DMS 273 treated with DMSO at 0.1 percent for 48 hours (cell line): ENCODE results near the gene CASZ1.

Experiments
- DNase-seq: peaks from one replicate; lab custom pipeline; 2025; lab: John Stamatoyannopoulos, UW

CASZ1 gene

DNA sequence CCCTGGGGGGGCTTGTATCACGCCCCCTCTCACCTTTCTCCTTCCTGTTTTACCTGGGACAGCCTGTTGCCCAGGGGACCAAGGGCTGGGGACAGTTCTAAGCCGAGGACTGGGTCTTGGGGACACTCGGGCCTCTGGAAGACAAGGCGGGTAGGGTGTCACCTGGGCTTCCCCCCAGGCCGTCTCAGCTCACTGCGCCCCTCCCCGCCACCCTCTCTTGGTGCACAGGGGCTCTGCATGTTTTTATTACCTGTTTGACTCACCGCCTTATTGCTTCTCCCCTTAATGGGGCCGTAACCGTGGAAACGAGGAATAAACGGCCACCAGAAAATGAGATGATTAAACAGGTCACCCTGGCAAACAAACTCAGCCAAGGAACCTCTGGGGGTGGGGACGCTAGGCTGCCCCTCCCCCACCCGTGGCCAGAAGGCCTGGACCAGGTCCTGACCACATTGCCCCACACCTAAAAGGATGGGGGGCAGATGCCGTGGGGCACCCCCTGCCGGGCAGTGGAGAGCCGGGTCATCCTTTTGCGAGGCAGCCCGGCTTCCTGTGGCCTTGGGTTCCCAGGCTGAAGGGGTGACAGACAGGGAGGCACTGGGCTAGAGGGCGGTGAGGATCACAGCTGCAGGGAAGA is 109.9 kb downstream of the CASZ1 start:
- DNase-seq: no peak

DNA sequence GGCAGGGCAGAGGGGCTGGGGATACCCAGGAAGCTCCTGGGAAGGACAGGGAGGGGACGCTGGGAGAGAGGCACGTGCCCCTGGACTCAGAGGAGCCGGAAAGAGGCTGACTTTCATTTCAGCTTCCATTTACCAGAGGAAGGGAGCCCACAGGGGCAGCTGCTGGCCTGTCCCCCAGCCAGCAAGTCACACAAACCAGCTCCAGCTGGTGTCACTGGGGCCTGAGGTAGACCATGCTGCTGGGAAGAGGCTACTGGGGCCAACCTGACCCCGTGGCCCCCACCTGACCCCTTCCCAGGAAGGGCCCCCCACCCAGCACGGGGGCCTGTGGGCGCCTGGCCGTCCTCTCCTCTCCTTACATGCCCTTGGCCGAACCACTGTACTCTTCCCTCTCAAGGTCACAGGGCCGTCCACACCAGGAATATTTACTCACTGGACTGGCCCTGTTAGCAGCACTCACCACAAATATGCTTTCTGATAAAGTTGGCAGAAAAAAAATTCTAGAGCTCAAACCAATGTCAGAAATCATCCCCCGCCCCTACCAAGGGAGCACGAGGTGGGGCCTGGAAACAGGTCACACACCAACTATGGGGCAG is 110.5 kb downstream of the CASZ1 start:
- DNase-seq: no peak

DNA sequence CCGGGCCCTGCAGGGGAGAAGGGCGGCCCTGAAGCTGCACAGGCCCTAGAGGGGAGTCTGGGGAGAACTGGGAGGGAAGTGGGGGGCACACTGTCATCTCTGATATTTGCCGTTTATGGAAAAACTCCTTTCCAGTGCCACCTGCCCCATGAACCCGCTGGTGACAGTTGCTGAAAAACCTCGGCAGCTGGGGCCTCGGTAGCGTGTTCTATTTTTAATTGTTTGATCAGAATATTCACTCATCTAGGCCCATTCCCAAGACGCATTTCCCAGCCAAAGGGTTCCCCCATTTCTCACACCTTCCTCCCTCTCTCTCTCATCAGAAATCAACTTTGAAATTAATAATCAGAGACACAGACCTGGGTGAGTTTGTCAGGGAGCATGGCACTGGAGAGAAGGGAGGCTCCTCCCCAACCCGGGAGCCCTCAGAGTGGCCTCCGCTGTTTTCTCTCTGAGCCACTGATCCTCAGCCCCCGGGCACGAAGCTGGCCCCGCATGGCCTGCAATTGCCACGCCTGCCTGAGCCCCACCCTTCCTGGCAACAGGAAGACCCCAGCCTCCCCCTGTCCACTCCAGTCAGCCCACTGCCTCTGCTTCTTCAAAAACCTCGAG is 111.1 kb downstream of the CASZ1 start:
- DNase-seq: no peak

DNA sequence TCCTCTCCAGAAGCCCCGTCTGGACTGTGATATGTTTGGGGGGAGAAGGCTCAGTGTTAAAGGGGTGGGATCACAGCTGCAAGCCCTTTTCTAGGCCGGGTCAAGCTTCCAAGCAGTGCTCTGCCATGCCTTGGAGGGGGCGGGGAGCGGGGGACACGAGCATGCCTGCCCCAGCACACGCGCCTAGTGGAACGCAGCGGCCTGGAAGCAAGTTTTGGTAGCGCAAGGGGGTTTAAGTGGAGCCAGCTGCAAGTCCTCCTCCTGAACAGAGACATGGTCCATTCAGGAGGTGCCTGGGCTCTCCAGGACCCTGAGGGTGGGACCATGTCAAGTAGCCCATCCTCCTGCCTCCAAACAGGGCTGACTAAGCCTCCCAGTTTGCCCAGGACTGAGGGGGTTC is 112.2 kb downstream of the CASZ1 start:
- DNase-seq: no peak

DNA sequence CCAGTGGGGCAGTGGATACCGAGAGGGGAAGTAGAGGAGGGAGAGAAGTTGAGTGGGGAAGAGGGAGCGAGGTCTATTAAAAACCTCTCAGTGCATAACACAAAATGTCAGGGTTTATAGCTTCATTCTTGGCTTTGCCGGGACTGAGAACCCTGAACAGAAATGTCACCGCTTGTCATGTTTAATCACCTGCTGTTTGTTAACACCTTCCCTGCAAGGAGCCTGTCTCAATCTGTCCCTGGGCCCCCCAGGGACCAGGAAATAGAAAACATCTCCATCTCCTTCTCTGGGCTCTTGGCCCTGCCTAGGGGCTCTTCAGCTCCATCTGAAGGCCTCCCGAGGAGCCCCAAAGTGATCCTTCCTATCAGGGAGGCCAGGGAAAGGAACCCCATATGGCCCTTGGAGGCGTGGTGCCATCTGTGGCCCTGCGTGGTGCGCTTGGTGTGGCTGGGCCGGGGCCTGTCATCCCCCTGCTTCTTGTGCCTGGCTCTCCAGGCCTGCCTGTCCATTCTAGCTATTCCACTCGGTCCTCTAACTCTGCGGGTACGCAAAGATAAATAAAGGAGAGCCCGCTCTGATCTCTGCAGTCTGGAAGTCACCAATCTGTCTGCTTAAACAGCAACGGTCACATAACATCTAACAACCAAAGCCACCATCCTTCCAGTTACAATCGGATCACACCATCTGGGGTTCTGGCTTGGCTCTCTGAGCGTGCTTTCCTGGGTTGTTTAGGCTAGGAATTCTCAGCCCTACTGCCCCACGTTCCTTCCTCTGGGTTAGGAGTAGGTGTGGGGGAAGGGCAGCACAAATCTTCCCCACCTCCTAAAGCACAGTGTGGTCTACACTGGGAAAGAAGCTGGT is 113.8 kb downstream of the CASZ1 start:
- DNase-seq: peak; percentile 26

DNA sequence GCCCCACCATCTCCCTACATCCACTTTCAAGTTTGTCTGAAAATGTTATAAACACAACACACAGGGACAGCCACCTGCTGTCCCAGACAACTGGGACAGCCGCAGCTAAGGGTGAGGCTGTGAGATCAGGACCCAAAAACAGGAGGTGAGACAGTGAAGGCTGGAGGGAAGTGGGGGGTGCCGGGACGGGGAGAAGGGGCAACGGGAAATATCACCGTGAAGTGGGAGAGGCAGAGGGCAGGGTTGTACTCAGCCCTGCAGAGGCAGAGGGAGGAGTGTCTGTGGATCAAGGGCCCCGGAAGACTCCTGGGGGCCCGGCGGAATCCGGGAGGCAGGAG is 114.4 kb downstream of the CASZ1 start:
- DNase-seq: no peak

DNA sequence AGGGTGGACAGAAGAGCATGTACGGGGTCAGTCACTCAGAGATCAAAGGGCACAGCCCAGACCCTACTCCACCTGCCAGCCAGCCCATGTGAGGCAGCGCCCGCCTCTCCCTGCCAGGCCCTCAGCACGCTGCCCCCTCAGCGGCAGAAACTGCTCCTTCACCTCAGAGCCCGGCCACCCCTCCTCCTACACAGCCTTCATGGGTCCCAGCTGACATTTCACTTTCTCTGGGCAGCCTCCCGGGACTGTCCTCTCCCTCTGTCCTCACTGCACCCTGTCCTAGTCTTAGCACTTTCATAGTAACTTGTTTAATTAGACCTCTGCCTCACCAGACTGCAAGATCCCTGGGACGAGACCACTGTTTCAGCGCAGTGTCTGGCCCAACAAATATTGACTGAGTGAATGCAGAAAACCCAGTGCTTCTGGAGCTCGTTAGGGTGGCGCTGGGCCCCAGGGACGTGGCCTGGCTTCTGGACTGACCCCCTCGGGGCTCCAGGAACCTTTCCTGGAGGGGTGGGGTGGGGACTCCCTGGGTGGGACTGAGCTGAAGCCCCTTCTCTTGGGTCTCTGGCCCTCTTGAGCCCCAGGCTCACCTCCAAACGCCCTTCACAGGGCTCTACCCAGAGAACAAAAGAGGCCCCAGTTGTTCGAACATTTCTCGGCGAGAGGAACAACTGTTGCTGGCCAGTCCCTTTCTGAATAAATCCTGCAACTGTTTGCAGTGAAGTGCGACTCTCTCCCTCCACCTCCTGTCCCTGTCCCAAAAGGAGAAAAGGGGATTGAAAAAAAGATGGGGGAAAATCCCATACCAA is 114.9 kb downstream of the CASZ1 start:
- DNase-seq: no peak

DNA sequence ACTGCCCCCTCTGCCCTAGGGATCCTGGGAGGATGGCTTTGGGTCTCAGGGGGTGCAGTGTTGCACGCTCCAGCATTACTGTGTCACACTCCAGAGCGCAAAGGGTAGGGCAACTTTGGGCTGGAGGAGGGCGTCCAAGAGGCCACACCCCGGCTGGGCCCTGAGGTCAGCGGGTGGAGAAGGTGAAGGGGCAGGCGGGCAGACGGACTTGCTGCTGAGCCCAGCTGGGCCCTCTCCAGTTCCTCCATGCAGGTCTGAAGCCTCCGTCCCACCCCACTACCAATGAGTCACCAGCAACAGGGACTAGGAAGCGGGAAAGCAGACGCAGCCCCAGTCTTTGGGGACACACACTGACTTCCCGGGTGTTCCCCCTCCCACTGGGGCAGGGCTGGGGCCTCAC is 116.0 kb downstream of the CASZ1 start:
- DNase-seq: no peak

DNA sequence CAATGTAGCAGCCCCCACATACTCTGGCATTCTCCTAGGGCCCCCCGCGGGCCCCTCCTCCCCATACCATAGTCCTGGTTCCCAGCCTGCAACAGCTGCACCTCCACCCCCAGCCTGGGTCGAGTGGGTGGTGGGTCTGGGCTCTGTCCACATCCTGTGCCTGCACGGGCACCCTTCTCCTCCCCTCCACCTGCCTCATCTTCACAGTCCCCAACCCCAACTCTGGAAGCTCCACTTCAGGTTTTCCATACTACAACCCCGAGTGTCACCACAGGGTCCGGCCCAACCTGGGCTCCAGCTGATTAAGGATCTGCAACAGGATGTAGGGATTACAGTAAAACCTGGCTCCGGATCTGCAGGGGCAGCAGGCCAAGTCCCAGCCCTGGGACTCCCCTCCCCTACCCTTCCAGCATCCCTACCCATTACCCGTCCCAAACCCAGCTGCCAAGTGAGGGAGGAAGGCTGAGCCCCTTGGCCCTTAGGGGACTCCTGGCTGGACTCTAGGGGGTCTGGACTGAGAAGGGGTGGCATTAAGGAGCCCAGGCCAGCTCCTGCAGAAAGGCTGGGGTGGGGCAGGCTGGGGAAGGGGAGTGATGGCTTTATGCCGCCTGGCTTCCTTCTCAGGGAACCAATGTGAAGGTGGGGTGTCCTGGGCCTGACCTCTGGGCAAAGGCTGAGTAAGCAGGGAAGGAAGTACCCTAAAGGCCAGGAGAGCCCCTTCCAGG is 116.8 kb downstream of the CASZ1 start:
- DNase-seq: peak; percentile 84

DNA sequence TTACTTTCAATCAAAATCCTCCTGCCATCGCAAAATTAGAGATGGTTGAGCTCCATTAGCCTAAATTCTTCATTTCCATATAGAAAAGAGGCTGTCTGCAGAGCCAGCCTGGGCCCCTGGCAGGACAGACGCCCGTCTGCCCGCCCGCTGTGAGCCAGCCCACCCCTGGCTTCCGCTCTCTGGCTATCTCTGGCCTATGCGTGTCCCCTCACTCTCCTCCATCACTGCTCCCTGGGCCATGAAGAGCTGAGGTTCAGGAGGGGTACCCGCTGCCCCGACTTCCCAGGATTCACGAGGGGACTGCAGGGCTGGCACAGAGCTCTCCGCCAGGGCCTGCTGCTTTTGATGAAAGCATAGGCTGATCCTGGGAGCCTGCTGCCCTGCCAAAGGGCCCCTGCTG is 117.6 kb downstream of the CASZ1 start:
- DNase-seq: no peak

DNA sequence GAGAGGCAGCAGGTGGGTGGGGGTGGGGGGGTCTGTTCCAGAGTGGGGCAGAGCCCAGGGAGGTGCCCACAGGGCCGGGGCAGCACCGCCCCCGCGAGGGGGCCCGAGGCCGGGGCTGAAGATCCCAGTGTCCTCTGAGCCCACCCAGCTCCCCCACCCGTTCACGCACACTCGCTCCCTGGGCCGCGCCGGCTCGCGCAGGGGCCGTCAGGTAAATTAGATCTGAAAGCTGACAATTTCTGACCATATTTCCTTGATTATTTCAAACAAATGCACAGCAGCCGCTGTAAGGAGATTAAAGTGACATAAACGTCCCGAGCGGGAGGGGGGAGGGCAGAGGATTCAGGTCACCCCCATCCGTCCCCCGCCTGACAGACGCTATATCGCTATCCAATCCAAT is 118.0 kb downstream of the CASZ1 start:
- DNase-seq: no peak

DNA sequence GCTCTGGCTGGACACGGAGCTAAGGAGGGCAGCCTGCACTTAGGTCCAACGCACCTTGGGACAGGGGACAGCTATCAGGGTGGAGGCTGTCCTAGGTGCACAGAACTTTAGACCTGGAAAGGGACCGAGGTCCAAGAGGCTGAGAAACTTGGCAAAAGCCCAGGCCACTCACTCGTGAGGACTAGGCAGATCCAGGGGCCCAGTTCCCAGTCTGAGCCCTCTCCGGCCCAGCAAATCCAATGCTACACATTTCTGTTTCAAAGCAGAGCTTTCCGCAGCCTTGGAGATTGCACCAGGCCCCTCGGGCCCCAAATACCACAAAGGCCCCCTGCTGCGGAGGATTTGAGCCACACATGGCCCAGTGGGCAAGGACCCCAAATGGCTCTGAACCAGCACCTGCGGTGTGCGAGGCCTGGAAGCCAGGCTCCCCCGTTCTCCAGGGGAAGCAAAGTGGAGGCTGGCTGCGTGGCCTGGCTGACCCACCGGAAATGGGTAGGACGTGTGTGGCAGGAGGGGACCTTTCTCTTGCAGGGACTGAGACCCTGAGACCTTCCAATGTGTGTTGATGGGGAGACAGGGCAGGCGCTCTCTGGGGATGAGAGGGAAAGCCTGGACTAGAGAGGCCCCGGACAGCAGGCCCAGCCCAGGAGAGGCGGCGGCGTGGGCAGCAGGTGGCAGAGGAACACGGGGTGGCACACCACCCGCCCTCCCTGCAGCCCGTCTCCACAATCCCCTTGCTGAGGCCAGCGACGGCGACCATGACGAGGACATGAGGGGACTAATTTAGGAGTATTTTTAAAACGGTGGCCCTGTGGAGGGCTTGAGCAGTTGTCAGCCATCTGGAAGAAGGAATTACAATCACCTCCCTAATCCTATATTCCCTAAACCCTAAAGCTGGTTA is 118.7 kb downstream of the CASZ1 start:
- DNase-seq: no peak

DNA sequence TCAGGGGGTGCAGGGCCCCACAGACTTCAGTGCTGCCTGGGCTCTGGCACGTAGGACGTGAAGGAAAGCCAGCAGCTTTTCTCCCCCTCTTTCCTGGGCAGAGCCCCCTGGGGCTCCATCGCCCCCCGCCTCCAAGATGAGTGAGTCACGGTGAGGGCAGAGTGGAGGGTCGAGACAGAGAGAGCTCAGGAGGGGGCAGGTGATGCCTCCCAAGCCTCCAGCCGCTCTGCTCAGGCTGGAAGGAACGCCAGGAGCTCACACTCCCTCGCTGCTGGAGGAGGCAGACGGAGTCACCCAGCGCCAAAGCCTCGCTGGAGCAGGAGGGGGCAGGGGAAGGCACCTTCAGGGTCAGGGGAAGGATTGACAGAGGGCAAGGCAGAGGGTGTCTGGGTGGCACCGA is 119.5 kb downstream of the CASZ1 start:
- DNase-seq: no peak

DNA sequence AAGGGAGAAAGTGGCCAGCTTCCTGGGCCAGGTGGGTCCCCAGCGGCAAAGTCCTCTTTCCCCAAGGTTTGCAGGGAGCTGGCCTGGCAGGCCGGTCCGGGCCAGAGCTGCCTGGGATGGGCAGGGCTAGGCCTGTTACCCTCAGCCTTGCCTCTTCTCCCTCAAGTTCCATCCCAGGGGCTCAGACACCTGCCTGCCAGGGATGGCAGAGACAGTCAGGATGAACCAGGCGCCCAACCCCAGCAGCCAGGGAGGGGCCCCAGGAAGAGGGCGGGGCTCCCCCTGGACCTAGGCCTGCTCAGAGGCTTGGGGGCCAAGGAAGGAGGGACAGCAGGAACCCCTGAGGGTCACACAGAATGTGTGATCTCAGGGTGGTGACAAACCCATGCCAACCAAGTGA is 120.6 kb downstream of the CASZ1 start:
- no peak for DNase-seq

DNA sequence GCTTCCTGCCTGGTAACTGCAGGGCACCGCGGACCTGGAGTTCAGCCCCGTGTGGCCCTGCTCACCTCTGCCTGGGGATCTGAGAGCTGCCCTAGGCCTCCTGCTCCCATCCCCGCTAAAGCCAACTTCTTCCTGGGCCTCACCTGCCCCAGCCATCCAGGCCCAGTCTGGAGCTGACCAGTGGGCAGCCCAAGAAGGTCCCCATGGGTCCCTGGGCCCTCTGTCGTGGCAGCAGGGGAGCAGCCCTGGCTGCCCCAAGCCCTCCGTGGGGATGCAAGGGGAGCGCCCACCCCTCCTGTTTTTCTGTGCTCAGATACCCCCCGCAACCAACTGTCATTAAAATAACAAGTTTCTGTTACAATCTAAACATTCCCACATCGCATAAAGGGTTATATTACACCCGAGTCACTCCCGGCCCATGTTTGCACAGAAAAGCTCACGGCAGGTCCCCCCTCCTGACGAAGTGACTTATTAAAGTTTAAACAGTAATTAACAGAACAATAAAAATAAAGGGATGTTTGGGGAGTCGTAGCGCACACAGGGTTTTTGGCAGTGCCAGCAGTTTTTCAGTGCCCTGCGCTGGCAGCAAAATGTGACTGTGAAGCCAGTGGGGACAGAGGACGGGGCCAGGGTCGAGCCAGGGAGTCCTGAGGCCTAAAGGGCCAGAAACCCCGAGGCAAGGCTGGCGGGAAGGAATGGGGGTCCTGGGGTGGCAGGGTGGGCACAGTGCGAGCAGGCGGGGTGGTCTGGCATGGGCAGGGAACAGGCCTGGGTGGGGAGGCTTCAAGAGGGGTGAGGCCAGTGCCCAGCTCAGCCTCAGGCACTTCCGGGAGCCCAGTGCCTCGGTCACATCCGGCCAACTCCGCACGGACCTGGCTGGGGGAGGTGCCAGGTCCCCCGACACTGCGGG is 121.5 kb downstream of the CASZ1 start:
- no peak for DNase-seq

DNA sequence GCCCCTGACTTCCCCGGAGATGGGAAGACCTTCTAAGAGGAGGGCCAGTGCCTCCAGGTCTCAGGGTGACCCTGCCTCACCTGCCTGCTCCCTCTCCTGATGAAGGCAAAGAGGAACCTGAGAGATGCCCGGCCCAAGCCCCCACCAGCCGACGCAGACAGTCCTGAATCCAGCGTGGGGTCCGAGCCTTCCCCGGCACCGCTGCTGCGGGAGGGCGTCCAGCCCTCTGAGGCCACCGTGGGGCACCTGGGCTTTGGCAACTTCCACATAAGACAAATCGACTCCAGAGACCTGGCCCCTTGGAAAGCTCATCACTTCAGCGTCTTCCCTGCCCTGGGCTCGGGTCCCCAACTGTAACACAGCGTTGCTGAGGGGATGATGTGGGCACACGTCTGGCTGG is 122.2 kb downstream of the CASZ1 start:
- DNase-seq: no peak

DNA sequence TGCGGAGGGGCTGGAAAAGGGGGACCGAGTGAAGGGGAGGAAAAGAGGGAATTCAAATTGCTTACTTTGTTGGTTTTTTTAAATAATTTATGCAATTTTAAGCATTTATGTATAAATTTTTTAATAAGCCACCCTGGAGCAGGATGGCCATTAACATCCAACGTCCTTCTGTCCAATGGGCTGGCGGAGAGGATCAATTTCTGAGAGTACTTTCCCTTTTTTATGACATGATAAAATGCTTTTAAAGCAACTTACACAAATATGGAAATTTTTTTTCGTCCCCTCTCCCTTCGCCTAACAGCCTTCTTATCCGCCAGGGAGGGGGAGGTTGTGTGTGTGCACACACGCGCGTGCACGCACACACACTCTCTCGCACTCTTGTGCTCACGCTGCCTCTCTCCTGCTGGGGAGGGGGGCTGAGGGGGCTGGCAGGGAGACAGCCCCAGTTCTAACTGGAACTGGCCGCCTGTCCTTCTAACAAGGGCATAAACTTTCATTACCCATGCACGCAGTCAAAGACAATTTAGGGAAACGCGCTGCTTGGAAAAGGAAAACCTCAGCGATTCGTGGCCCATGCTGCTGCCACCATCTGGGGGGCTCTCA is 123.2 kb downstream of the CASZ1 start:
- no peak for DNase-seq

DNA sequence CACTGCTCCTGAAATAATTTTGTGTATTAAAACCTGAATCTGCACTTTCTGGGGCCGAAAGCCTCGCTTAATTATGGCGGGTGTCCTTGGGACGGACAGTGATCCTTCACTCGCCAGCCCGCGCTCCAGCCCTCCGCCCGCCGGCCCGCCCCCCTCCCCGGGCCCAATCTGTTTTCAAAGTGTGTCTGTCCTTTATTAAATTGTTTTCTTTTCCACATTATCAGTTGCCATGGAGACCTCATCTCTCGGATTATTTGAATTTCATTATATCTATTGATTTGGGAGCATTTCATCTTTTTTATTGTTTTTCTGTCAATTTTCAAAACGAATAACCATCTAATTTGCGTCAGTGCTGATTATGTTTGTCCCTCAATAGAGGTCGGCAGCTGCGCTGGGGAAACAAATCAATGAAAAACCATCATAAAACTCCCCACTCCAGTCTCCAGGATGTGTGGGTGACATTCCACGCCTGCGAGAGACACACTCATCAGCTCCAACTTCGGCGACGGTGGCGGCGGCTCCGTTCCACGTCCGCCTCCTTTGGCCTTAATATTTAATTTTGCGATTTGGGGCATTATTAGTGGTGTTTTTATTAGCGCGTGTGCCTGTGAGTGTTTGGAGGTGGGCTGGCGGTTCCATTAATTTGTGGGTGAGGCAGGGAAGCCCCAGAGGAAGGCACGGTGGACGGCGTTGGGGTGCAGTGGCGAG is 123.9 kb downstream of the CASZ1 start:
- DNase-seq: no peak
